SJCRH30 (cell line): ENCODE results near the gene MPHOSPH6. TPM values are rescaled to one million over a fixed set of nuclear protein-coding genes. Genes with fewer than 3 reads are reported as not detected.
"Not testable (repeated sequence)": the region's sequence is repeated elsewhere in the genome, so short reads cannot be mapped to it uniquely, and the experiment has no call there.

Source experiments
- DNase-seq, 2 experiments: peaks; one replicate each; pipeline ENCODE4 v3.0.0-alpha.2; 2015 to 2020
- H3K27ac ChIP-seq: fragments of 250-450 bp; sonication (Bioruptor Pico); 2 replicates; pipeline ENCODE4 v1.5.1; 2020; ENCODE audit warnings: mild to moderate bottlenecking, moderate library complexity
- H3K27me3 ChIP-seq: fragments of 250-450 bp; sonication (Bioruptor Pico); 2 replicates; pipeline ENCODE4 v1.5.1; 2020; ENCODE audit warnings: mild to moderate bottlenecking, moderate library complexity
- H3K36me3 ChIP-seq: fragments of 250-450 bp; sonication (Bioruptor Pico); 2 replicates; pipeline ENCODE4 v1.5.1; 2020; ENCODE audit warnings: mild to moderate bottlenecking, moderate library complexity
- H3K4me1 ChIP-seq: fragments of 250-450 bp; sonication (Bioruptor Pico); 2 replicates; pipeline ENCODE4 v1.5.1; 2020; ENCODE audit warnings: mild to moderate bottlenecking, moderate library complexity
- H3K4me3 ChIP-seq: fragments of 250-450 bp; sonication (Bioruptor Pico); 2 replicates; pipeline ENCODE4 v1.5.1; 2020; ENCODE audit warnings: mild to moderate bottlenecking, moderate library complexity
- H3K9me3 ChIP-seq: fragments of 250-450 bp; sonication (Bioruptor Pico); replicated peaks from 2 replicates; pipeline ENCODE4 v1.5.1; 2020; ENCODE audit warnings: mild to moderate bottlenecking, moderate library complexity
- total RNA-seq: library from RNA; depleted of rRNA; stranded (reverse); fragments of >200 nt; shearing (Covaris generic); gene quantifications from 2 replicates; pipeline ENCODE4 v1.2.3, GENCODE V29; 2014; rRNA removed

The MPHOSPH6 gene
- total RNA-seq, 1 experiment from 2014 or later: 35.5 TPM

DNA sequence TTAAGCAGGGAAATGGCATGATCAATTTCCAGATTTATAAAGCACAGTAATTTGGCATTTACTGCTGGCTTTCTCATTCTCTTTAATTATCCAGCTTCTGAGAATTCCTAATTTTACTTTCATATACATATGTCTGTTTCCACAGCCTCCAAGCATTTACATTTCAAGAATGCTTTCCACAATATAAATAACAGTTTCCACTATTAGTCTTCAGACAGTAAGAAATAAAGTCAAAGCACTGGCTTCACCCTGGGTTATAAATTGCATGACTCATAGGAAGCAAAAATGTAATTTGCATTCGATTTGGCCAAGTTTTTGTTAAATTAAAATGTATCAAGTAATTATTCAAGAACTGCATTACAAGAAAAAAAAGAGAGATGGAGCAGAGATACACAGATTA, 53.5 kb downstream of the MPHOSPH6 start:
- Histone ChIP-seq H3K4me3 (no peak overlapping the region), H3K27me3 (no peaks in the 10 kb centered on the region), H3K36me3 (no peaks in the 10 kb centered on the region), H3K4me1 (no peaks in the 10 kb centered on the region), H3K9me3 (no peaks in the 10 kb centered on the region), H3K27ac (no peak overlapping the region)
- no peak for DNase-seq

DNA sequence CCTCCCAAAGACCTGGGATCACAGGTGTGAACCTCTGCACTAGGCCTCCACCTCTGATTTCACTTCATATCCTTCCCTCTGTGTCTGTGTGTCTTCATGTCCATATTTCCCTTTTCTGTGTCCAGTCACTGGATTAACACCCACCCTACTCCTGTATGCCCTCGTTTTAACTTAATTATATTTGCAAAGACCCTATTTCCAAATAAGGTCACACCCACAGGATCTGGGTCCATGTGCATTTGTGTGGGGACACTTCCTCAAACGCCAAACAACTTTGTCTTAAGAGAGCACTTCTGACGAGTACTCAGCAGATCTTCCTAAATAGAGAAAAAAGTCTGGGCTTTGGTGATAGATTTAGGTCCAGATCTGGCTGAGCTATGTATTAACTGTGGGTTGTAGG, 56.3 kb downstream of the MPHOSPH6 start:
- Histone ChIP-seq H3K4me3 (no peak overlapping the region), H3K36me3 (no peaks in the 10 kb centered on the region), H3K27ac (no peak overlapping the region), H3K4me1 (no peaks in the 10 kb centered on the region), H3K27me3 (no peaks in the 10 kb centered on the region), H3K9me3 (no peaks in the 10 kb centered on the region)
- DNase-seq: no peak

DNA sequence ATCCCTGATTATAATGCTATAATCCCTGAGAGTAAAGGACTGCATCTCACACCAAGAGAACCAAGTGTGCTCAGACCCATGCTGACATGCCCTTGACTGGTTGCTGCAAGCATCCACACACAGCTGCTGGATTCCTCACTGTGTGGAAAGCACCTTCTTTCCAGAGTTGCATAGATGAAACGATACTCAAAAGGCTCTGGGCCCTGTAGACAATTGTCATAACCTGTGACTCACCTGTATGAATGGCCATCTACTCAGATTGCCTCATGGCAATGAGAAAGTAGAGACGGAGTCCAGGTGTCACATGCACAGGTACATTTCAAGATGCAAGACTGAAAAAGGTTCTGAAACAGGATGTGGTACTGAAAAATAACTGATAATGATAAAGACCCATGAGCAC, 58.1 kb downstream of the MPHOSPH6 start:
- Histone ChIP-seq H3K4me1 (no peaks in the 10 kb centered on the region), H3K36me3 (no peaks in the 10 kb centered on the region), H3K4me3 (no peak overlapping the region), H3K27me3 (no peaks in the 10 kb centered on the region), H3K9me3 (no peaks in the 10 kb centered on the region), H3K27ac (no peak overlapping the region)
- DNase-seq: no peak

DNA sequence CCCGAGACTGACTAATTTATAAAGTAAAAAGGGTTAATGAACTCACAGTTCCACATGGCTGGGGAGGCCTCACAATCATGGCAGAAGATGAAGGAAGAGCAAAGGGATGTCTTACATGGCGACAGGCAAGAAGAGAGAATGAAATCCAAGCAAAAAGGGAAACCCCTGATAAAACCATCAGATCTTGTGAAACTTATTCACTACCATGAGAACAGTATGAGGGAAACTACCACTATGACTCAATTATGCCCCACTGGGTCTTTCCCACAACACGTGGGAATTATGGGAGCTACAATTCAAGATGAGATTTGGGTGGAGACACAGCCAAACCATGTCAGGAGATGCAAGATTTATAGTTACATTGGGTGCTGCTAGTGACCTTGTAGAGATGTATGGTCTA, 60.8 kb downstream of the MPHOSPH6 start:
- not testable (repeated sequence) for H3K4me3 ChIP-seq, H3K4me1 ChIP-seq

DNA sequence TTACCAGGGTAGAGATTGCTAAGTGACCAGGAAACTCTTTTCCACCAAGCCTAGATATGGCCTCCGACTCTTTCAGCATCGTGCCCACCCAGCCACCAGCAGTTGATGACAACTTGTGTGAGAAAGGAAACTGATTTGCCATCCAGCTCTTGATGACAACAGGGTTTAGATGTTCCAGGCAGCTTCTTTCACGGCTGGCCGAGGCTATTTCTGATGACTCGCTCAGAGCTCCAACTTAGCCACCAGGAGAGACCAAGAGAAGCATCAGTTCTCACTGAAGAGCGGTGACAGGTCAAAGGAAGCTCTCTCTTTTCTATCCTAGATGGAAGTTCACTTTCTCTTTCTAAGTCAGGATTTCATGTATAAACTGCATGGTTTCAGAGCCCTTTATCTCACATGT, 61.2 kb downstream of the MPHOSPH6 start:
- no peak for DNase-seq

More for the DNA sequence above, 60.8 kb downstream of the MPHOSPH6 start:
- not testable (repeated sequence) for H3K36me3 ChIP-seq, H3K9me3 ChIP-seq, DNase-seq, H3K27me3 ChIP-seq, H3K27ac ChIP-seq

DNA sequence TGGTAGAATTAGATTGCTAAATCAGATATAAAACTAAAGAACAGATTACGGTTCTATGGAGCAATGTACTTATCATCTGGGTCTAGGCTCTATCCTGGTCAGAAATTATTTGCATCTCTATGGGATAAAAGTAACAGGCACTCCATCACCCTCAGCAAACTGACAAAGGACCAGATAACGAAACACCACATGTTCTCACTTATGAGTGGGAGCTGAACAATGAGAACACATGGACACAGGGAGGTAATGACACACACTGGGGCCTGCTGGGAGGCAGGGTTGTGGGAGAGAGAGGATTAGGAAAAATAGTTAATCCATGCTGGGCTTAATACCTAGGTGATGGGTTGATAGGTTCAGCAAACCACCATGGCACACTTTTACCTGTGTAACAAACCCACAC, 61.9 kb downstream of the MPHOSPH6 start:
- Histone ChIP-seq H3K36me3 (no peaks in the 10 kb centered on the region), H3K4me3 (no peak overlapping the region), H3K4me1 (no peaks in the 10 kb centered on the region), H3K9me3 (no peaks in the 10 kb centered on the region), H3K27me3 (no peaks in the 10 kb centered on the region), H3K27ac (no peak overlapping the region)
- DNase-seq: no peak

More for the DNA sequence above, 61.2 kb downstream of the MPHOSPH6 start:
- H3K27me3 ChIP-seq: no peaks in the 10 kb centered on the region
- no peaks in the 10 kb centered on the region for H3K36me3 ChIP-seq
- no peaks in the 10 kb centered on the region for H3K9me3 ChIP-seq
- no peak overlapping the region for H3K27ac ChIP-seq
- no peaks in the 10 kb centered on the region for H3K4me1 ChIP-seq
- H3K4me3 ChIP-seq: no peak overlapping the region

DNA sequence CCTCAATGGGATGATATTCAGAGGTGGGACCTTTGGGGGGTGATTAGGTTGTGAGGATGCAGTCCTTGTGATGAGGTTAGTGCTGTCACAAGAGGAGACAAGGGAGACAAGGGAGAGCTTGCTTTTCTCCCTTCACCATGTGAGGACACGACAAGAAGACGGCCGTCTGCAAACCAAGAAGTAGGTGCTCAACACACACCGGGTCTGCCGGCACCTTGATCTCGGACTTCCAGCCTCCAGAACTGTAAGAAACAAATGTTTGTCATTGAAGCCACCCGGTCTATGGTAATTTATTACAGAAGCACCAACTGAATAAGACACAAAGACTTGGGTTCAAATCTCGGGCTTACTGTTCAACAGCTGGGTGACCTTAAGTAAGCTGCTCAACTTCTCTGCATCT, 64.9 kb downstream of the MPHOSPH6 start:
- Histone ChIP-seq H3K27ac (no peak overlapping the region), H3K27me3 (no peaks in the 10 kb centered on the region), H3K4me1 (no peaks in the 10 kb centered on the region), H3K36me3 (no peaks in the 10 kb centered on the region), H3K9me3 (no peaks in the 10 kb centered on the region), H3K4me3 (no peak overlapping the region)
- DNase-seq: no peak

Other genes with a start within 250 kb of the MPHOSPH6 start
- gene SDR42E1, start 158.8 kb downstream of the MPHOSPH6 start, total RNA-seq: 0.47 and 1.1 TPM in 2 replicates
- gene HSD17B2, start 135.0 kb downstream of the MPHOSPH6 start, total RNA-seq: not detected in 2 replicates